Measurements from ENCODE around the gene PWWP2B. TPM values are rescaled to one million over a fixed set of nuclear protein-coding genes. Genes with fewer than 3 reads are reported as not detected.

Gene PWWP2B
- total and polyA plus RNA-seq, 2 of the 8 experiments (the other 6 are each of a cell fraction or from before 2014, with no cell fraction given), result 5.3 to 10.8 TPM

DNA sequence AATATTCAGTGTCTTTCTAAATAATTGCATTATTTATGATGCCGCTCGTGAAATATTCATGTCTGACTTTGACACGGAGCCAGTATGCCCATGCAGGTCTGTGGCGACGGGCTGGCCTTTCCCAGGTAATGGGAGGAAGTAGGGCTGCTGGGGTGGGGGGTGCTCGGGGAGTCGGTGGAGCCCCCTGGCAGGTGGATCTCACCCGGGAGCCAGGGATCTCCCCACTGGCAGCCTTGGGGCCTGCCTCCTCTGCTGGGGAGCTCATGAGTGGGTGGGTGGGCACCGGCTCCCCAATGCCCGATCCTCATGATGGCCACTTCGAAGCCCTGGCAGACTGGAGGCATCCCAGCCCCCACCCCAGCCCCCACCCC lies 52.8 kb downstream of the PWWP2B start:
- no peak overlapping the region for H4K91ac ChIP-seq (replicated peaks; ENCODE audit: insufficient read length, low read length)
- POLR2A ChIA-PET (ENCODE audit: partially characterized antibody), result interaction anchor here (1.0 kb wide), 1 partner anchor 56 kb away, joined by 3 read pairs; no protein-coding TSS in a partner anchor
- no peak overlapping the region for H2AK5ac ChIP-seq (ENCODE audit: low read depth, low read length)
- no peak overlapping the region for H2BK15ac ChIP-seq (ENCODE audit: low read length)
- peaks cover 3 to 37% (median 23%) of the 10 kb centered on the region in 4 experiments for H3K4me1 ChIP-seq (replicated peaks in 1 of 4; ENCODE audit: control insufficient read depth in 3 of 4, insufficient read depth in 4 of 4, low read length in 3 of 4)
- no peaks in the 10 kb centered on the region for H3K79me1 ChIP-seq (ENCODE audit: low read depth, low read length)
- H3K36me3 ChIP-seq (ENCODE audit: control insufficient read depth in 2 of 4, insufficient read depth in 4 of 4, low read length in 3 of 4), result no peaks in the 10 kb centered on the region
- H3K27ac ChIP-seq (ENCODE audit: low read depth, low read length), result no peak overlapping the region
- H3K23me2 ChIP-seq (ENCODE audit: low read depth, low read length), result no peaks in the 10 kb centered on the region
- no peak overlapping the region for H4K8ac ChIP-seq (ENCODE audit: extremely low read depth, insufficient read depth, low read length)
- no peak overlapping the region for H3K14ac ChIP-seq (ENCODE audit: insufficient read length)
- H2BK20ac ChIP-seq (ENCODE audit: low read length), result no peak overlapping the region
- H4K20me1 ChIP-seq (replicated peaks in 1 of 2; ENCODE audit: control insufficient read depth in 1 of 2, insufficient read depth in 2 of 2, low read length in 2 of 2), result no peaks in the 10 kb centered on the region
- H4K5ac ChIP-seq (ENCODE audit: insufficient read length, low read depth, low read length), result no peak overlapping the region
- WGBS, 2 experiments (ENCODE audit: extremely low coverage in 1 of 2, insufficient coverage in 1 of 2, insufficient read length in 1 of 2, insufficient replicate concordance in 2 of 2, low coverage in 1 of 2, low lambda C conversion rate in 2 of 2, missing lambda C conversion rate in 1 of 2), result 86% methylated on average over 8 of the region's 11 CpGs; no CpG with 5 or more reads in 1 of the 2 experiments
- H3K9me3 ChIP-seq (ENCODE audit: insufficient read depth in 2 of 2, low read depth in 1 of 2, low read length in 1 of 2), result no peaks in the 10 kb centered on the region
- no peak overlapping the region for H3K23ac ChIP-seq (ENCODE audit: insufficient read length)
- DNase-seq (ENCODE audit: low read depth in 1 of 2, low spot score in 2 of 2) (no peak), FAIRE-seq (no peak)
- H2BK5ac ChIP-seq (ENCODE audit: low read depth, low read length), result no peak overlapping the region; the same call in 1 of the 2 replicates
- H3K4ac ChIP-seq (replicated peaks; ENCODE audit: insufficient read length, low read depth, low read length), result no peak overlapping the region
- no peak overlapping the region for H3K4me2 ChIP-seq (ENCODE audit: insufficient read depth in 1 of 2, low read depth in 2 of 2, low read length in 2 of 2)
- TF ChIP-seq TBP (IDR thresholded peaks at IDR 0.05; ENCODE audit: low read depth, low read length) (no peak), TAF1 (IDR thresholded peaks at IDR 0.05; ENCODE audit: low read depth, low read length) (no peak), SIX5 (IDR thresholded peaks at IDR 0.05; ENCODE audit: low read depth, low read length) (no peak), FOSL1 (IDR thresholded peaks at IDR 0.05; ENCODE audit: insufficient read depth, low read depth, low read length) (no peak), HDAC2 (IDR thresholded peaks at IDR 0.05; ENCODE audit: borderline replicate concordance in 1 of 2, low read depth in 2 of 2, low read length in 2 of 2) (no peak), YY1 (IDR thresholded peaks at IDR 0.05; ENCODE audit: low read depth, low read length) (no peak), CBX5 (IDR thresholded peaks at IDR 0.05; ENCODE audit: low read depth, low read length) (no peak), SRF (IDR thresholded peaks at IDR 0.05; ENCODE audit: low read depth, low read length) (no peak), RBBP5 (IDR thresholded peaks at IDR 0.05; ENCODE audit: borderline replicate concordance, low read depth, low read length) (no peak)
- H2BK12ac ChIP-seq (ENCODE audit: low read depth, low read length), result no peak overlapping the region
- H3K9ac ChIP-seq (replicated peaks in 1 of 4; ENCODE audit: extremely low read depth in 1 of 4, low read depth in 3 of 4, low read length in 3 of 4), result no peak overlapping the region
- H3K79me2 ChIP-seq (ENCODE audit: control insufficient read depth in 1 of 2, insufficient read depth in 2 of 2, low read length in 2 of 2), result no peaks in the 10 kb centered on the region
- no peak overlapping the region for H2BK120ac ChIP-seq (replicated peaks; ENCODE audit: low read depth, low read length)
- H3K4me3 ChIP-seq (ENCODE audit: extremely low read depth in 1 of 4, insufficient read depth in 2 of 4, low read depth in 3 of 4, low read length in 4 of 4), result no peak overlapping the region
- CTCF ChIA-PET (ENCODE audit: partially characterized antibody), result interaction anchor here (1.5 kb wide), 1 partner anchor 66 kb away, joined by 3 read pairs; no protein-coding TSS in a partner anchor
- H3K18ac ChIP-seq (ENCODE audit: extremely low read depth, low read length), result no peak overlapping the region; the same call in 1 of the 2 replicates
- no peak overlapping the region for H2AFZ ChIP-seq (ENCODE audit: low read length)
- H3K56ac ChIP-seq (replicated peaks; ENCODE audit: insufficient read length, low read depth, low read length), result no peak overlapping the region
- H3K27me3 ChIP-seq (replicated peaks in 1 of 4; ENCODE audit: control insufficient read depth in 3 of 4, extremely low read depth in 1 of 4, insufficient read depth in 3 of 4, low read length in 3 of 4), result peaks cover 0 to 2% (median 0%) of the 10 kb centered on the region in 4 experiments; a peak in 2 of 7 replicates

Measured in H1 (cell line).